ENCODE data around the gene DNAJA3.

DNAJA3 gene

DNA sequence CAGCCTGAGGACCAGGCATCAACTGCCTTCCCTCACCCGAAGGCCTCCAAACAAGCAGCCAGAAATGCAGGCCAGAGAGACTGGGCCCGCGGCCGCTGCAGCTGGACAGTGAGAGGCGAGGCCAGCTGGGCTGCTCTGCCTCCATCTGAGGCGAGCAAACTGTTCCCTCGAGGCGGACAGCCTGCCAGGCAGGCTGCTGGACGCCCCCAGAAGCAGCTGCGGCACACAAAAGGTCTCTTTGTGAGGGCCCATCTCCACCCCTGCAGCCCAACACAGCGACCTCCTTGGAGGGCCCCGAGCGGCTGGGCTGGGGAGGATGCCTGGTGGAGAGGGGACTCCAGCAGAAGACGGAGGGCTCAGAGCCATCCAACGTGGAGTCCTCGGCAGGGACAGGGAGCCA is 14.0 kb upstream of the DNAJA3 start:
- no peak for DNase-seq (ENCODE audit: low spot score)
- TF ChIP-seq, protein P1, sequence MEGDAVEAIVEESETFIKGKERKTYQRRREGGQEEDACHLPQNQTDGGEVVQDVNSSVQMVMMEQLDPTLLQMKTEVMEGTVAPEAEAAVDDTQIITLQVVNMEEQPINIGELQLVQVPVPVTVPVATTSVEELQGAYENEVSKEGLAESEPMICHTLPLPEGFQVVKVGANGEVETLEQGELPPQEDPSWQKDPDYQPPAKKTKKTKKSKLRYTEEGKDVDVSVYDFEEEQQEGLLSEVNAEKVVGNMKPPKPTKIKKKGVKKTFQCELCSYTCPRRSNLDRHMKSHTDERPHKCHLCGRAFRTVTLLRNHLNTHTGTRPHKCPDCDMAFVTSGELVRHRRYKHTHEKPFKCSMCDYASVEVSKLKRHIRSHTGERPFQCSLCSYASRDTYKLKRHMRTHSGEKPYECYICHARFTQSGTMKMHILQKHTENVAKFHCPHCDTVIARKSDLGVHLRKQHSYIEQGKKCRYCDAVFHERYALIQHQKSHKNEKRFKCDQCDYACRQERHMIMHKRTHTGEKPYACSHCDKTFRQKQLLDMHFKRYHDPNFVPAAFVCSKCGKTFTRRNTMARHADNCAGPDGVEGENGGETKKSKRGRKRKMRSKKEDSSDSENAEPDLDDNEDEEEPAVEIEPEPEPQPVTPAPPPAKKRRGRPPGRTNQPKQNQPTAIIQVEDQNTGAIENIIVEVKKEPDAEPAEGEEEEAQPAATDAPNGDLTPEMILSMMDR (IDR thresholded peaks at IDR 0.05; ENCODE audit: extremely low read depth, missing control alignments) = no peak

DNA sequence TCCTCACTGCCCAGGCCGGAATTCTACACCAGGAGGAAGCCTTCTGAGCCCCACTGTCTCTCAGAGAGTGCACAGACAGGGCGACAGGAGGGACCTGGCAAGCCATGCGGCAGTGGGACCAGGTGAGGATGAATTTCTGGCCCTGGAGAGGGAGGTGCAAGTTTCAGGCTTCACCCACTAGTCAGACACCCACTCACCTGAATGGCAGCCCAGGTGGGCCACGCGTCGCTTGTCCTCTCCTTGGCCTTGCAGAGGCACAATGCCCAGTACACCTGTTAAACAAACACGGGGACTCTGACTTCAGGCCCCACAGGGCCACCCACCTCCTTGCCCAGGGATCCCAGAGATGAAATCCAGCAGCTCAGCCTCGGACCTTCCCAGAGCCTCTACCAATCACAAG is 13.5 kb upstream of the DNAJA3 start:
- no peak for DNase-seq (ENCODE audit: low spot score)
- TF ChIP-seq, protein P1 (IDR thresholded peaks at IDR 0.05; ENCODE audit: extremely low read depth, missing control alignments) = no peak

DNA sequence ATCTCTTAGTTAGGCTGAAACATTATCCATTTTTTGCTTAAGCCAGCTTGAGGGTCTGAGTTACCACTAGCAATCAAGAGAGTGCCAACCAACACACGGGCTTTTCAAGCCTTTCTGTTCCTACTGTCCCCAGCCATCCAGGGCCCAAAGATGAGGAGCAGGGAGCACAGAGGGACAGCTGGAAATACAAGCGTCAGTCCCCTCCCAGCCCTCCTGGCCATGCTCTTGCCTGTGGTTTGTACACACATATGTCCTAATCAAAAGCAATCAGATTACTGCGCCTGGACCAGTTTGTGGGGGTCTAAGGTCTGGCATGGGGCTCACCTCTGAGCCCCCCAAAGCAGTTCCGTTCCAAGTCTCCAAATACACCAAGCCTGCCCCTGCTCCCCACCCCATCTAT is 12.8 kb upstream of the DNAJA3 start:
- no peak for DNase-seq (ENCODE audit: low spot score)
- TF ChIP-seq, protein P1 (IDR thresholded peaks at IDR 0.05; ENCODE audit: extremely low read depth, missing control alignments) = no peak

DNA sequence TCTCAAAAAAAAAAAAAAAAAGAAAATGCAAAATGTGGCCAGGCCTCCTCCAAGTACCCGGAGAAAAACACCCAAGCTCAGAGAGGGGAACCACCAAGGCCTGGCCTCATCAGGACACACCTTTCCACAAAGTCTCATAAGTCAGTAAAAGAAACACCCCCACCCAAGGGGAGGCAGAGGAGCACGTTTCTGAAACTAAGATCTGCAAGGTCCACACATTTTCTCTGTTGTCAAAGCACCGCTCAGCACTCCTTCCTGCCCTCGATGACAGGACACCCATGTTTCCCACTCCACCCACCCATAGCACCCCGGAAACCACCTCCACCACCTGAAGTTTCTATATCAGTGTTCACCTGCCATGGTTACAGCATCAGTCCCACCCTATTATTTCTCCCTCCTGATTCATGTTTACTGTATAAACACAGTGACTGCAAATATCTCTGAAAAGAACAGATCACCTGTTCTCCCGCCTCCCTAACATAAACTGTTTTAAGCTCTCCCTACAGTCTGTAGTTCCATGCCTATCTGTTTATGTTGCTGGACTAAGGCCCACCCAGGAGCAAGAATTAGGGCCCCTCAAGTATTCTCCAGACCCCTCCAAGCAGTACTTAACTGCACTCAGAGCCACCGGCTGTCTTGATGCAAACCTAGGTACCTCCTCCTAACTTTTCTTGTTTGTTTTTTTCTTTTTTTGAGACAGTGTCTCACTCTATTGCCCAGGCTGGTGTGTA is 11.3 kb upstream of the DNAJA3 start:
- peak; percentile 93 for DNase-seq (ENCODE audit: low spot score)
- TF ChIP-seq, protein P1 (IDR thresholded peaks at IDR 0.05; ENCODE audit: extremely low read depth, missing control alignments) = no peak

DNA sequence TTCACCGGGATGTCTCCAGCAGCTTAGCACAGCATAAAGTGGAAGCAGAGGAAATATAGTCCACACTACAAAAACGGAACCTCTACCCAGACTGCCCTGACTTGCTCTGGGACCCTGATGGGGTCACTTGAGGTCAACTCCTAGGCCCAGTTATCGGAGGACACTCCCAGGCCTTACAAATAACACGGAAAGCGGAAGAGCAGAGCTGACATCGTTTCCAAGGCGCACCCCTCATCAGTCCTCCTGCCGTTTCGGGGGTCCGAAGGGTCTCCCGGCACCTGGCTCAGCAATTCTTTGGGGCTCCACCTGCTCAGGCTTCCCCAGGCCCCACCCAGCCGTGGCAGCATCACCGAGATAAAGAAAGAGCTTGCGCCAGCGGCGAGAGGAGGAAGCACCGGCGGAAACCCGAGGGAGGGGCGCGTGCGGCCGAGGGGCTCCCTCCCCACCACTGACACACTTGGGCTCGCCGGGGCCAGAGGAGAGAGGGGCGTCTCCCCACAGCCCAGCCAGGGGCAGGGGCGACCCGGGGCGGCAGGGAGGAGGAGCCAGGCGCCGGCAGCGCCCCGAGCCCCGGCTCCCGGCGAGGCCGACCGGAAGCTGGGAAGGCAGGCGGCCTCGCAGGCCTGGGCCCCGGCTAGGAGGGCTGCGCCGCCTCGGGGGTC is 10.0 kb upstream of the DNAJA3 start:
- DNase-seq (ENCODE audit: low spot score) = no peak
- TF ChIP-seq, protein P1 (IDR thresholded peaks at IDR 0.05; ENCODE audit: extremely low read depth, missing control alignments) = no peak

DNA sequence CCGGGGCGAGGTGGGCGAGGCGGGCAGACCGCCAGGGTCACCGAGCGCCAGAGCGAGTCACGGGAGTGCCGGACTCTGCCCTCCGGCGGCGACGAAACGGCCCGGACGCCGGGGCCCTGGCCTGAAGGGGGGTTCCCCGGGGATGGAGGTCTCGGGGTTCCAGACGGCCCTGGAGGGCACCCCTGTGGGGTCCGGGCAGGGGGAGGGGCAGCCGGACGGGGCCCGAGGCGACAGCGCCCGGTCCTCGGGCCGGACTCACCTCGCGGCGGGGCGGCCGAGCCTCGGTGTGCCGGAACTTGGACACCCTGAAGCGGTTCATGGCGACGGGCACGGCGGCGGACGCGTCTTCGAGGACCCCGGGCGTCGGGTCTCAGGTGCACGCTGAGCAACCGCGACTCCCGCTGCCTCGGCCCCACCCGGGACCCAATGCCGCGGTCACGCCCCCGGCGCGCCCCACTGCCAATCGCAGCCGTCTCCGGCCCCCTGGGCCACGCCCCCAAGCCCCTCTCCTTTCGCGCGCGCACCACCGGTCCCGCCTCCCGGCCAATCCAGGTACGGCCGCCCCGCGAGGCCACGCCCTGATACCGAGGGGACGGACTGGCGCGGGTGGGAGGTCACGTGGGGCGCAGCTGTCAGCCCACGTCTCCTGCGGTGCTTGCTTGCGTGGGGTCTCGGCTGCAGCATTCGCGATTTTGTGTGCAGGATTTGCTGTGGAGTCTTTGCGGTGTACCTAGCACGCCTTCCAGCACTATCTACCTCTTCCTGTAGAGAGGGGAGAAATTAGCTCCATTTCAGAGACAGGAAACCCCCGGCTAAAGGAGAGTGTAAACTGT is 9.3 kb upstream of the DNAJA3 start, which contains the start of gene CORO7:
Gene CORO7 (minus strand): TSS at position 397 of the 833 bp plus-strand sequence. CDS start 78 bp downstream, at position 319.
- TF ChIP-seq, protein P1 (IDR thresholded peaks at IDR 0.05; ENCODE audit: extremely low read depth, missing control alignments) = no peak
- DNase-seq (ENCODE audit: low spot score) = peak; percentile 97
